HepG2 (cell line): ENCODE measurements around the gene HMGCLL1. TPM values are rescaled to one million over a fixed set of nuclear protein-coding genes. Genes with fewer than 3 reads are reported as not detected.

ENCODE experiments used
- CREB1 ChIP-seq, 2 experiments: fragments of 450-650 bp in 1 of 2; IDR thresholded peaks; 2 replicates each; pipeline ENCODE4 v1.6.1; 2016 to 2017; ENCODE audit warnings: control low read depth in 1 of 2, mild to moderate bottlenecking in 1 of 2, missing compliant biosample characterization in 1 of 2, missing genetic modification characterization in 1 of 2
- MLLT10 ChIP-seq: sonication (generic); formaldehyde crosslinking; IDR thresholded peaks from 2 replicates; pipeline ENCODE4 v1.4.0; 2020; ENCODE audit warnings: missing genetic modification reagents
- POLR2A ChIP-seq, 2 experiments: IDR thresholded peaks; 2 replicates each; pipeline ENCODE4 v1.6.1; 2011; ENCODE audit warnings: low read depth in 2 of 2, low read length in 2 of 2, mild to moderate bottlenecking in 1 of 2, moderate library complexity in 1 of 2; ENCODE audit not compliant: insufficient read depth in 1 of 2
- RBFOX2 ChIP-seq: fragments of 200-400 bp; formaldehyde crosslinking; IDR thresholded peaks from 2 replicates; pipeline ENCODE4 v1.6.1; 2017; ENCODE audit warnings: low read depth, mild to moderate bottlenecking, low read length
- RXRB ChIP-seq: IDR thresholded peaks from 2 replicates; pipeline ENCODE4 v1.6.1; 2016; ENCODE audit warnings: borderline replicate concordance, missing genetic modification reagents, missing compliant biosample characterization
- SYNCRIP ChIP-seq: fragments of 200-400 bp; formaldehyde crosslinking; IDR thresholded peaks from 2 replicates; pipeline ENCODE4 v1.6.1; 2018; ENCODE audit warnings: mild to moderate bottlenecking, low read depth, low read length; ENCODE audit not compliant: insufficient read depth
- ZMYM3 ChIP-seq: sonication (generic); formaldehyde crosslinking; IDR thresholded peaks from 2 replicates; pipeline ENCODE4 v1.5.1; 2020; ENCODE audit warnings: mild to moderate bottlenecking, missing genetic modification reagents
- ZNF569 ChIP-seq: sonication (generic); formaldehyde crosslinking; IDR thresholded peaks from 2 replicates; pipeline ENCODE4 v1.5.0; 2020; ENCODE audit warnings: mild to moderate bottlenecking, missing genetic modification reagents, moderate library complexity, borderline replicate concordance
- ZNF7 ChIP-seq: IDR thresholded peaks from 2 replicates; pipeline ENCODE4 v1.6.1; 2016; ENCODE audit warnings: missing biosample characterization, missing genetic modification reagents
- polyA plus RNA-seq, 8 experiments: library from polyadenylated mRNA; depleted of rRNA in 3 of 8; stranded (reverse) in 7 of 8; unstranded in 1 of 8; fragments of >200 nt; fragmentation: Illumina TruSeq in 4 of 8; extraction: Trizol in 4 of 8; gene quantifications; 2 replicates each; pipeline versions ENCODE4 v1.2.1 to v1.2.3, GENCODE V29; 2011 to 2016; ENCODE audit warnings: low read depth in 4 of 8, missing spikeins in 1 of 8, mixed read lengths in 1 of 8; ENCODE audit not compliant: insufficient read depth in 1 of 8
- total RNA-seq, 5 experiments: library from RNA; depleted of rRNA; stranded (reverse); fragments of >200 nt; fragmentation: Illumina TruSeq; extraction: Trizol; gene quantifications; 2 replicates each; pipeline ENCODE4 v1.2.3, GENCODE V29; 2016; ENCODE audit warnings: low read depth in 1 of 5
- TF ChIP-seq, protein P1 (sequence below): sonication (generic); formaldehyde crosslinking; IDR thresholded peaks from 2 replicates; pipeline ENCODE4 v1.4.0; 2020; ENCODE audit warnings: mild to moderate bottlenecking, missing genetic modification reagents
- TF ChIP-seq, protein P2 (sequence below), 2 experiments: IDR thresholded peaks; 2 replicates each; pipeline ENCODE4 v1.6.1; 2011 to 2012; ENCODE audit warnings: low read length in 2 of 2, borderline replicate concordance in 1 of 2, low read depth in 1 of 2, mild to moderate bottlenecking in 1 of 2, moderate library complexity in 1 of 2

Gene HMGCLL1
- total and polyA plus RNA-seq, 2 of the 13 experiments (the other 11 are each of a cell fraction or from before 2014, with no cell fraction given): not detected

DNA sequence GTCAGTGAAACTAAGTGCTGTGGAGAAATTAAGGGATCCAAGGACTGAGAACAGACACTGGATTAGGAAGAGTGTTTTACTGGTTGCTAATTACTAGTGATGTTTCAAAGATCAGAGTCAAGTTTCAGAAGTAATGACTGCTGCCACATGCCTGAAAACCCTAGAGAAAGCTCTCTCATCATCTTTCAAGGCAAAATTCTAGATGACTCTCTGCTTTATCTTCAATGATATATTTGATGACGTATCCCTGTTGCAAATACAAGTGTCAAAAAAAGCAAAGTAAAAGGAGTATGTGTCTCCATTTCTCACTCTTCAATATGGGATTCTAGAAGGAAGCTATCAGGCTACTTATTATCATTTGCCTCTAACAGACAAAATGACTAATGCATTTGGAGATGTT, 38.0 kb downstream of the HMGCLL1 start (continued):
- TF ChIP-seq, protein P1, sequence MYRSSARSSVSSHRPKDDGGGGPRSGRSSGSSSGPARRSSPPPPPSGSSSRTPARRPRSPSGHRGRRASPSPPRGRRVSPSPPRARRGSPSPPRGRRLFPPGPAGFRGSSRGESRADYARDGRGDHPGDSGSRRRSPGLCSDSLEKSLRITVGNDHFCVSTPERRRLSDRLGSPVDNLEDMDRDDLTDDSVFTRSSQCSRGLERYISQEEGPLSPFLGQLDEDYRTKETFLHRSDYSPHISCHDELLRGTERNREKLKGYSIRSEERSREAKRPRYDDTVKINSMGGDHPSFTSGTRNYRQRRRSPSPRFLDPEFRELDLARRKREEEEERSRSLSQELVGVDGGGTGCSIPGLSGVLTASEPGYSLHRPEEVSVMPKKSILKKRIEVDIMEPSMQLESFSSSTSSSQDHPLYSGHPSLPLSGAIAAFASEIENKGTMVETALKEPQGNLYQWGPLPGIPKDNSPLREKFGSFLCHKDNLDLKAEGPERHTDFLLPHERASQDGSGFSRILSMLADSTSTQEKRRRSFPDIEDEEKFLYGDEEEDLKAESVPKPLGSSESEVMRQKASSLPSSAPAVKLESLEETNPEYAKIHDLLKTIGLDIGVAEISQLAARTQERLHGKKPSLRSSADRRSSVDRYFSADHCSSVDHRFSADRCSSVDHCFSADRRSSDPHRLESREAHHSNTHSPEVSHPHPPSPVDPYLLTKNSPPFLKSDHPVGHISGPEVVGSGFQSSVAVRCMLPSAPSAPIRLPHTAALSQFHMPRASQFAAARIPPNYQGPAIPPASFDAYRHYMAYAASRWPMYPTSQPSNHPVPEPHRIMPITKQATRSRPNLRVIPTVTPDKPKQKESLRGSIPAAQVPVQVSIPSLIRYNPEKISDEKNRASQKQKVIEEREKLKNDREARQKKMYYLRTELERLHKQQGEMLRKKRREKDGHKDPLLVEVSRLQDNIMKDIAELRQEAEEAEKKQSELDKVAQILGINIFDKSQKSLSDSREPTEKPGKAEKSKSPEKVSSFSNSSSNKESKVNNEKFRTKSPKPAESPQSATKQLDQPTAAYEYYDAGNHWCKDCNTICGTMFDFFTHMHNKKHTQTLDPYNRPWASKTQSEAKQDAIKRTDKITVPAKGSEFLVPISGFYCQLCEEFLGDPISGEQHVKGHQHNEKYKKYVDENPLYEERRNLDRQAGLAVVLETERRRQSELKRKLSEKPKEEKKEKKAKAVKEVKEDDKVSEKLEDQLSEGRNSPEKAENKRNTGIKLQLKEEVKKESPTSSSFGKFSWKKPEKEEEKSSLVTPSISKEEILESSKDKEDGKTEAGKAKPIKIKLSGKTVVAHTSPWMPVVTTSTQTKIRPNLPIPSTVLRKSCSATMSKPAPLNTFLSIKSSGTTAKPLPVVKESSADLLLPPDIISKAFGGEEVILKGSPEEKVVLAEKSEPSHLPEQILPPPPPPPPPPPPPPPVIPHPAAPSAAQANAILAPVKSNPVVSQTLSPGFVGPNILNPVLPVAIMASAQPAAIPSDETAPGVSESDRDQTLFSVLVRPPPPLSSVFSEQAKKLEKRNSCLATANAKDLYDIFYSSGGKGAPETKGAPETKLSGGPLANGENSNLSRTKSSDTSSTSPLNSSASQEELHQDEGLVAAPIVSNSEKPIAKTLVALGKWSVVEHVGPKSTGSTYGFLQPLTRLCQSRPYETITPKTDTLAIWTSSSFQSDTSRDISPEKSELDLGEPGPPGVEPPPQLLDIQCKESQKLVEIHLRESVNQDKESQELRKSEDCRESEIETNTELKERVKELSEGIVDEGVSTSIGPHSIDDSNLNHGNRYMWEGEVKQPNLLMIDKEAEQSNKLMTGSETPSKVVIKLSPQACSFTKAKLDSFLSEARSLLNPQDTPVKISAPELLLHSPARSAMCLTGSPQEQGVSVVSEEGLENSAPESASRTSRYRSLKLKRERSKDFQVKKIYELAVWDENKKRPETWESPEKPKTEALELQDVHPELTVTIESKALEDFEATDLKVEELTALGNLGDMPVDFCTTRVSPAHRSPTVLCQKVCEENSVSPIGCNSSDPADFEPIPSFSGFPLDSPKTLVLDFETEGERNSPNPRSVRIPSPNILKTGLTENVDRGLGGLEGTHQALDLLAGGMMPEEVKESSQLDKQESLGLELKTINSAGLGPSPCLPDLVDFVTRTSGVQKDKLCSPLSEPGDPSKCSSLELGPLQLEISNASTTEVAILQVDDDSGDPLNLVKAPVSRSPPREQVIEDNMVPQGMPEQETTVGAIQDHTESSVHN: no peak
- TF ChIP-seq ZMYM3: no peak
- TF ChIP-seq ZNF569 (CRISPR knock-in tag): no peak
- no peak for TF ChIP-seq RXRB (CRISPR knock-in tag)
- TF ChIP-seq, protein P2, sequence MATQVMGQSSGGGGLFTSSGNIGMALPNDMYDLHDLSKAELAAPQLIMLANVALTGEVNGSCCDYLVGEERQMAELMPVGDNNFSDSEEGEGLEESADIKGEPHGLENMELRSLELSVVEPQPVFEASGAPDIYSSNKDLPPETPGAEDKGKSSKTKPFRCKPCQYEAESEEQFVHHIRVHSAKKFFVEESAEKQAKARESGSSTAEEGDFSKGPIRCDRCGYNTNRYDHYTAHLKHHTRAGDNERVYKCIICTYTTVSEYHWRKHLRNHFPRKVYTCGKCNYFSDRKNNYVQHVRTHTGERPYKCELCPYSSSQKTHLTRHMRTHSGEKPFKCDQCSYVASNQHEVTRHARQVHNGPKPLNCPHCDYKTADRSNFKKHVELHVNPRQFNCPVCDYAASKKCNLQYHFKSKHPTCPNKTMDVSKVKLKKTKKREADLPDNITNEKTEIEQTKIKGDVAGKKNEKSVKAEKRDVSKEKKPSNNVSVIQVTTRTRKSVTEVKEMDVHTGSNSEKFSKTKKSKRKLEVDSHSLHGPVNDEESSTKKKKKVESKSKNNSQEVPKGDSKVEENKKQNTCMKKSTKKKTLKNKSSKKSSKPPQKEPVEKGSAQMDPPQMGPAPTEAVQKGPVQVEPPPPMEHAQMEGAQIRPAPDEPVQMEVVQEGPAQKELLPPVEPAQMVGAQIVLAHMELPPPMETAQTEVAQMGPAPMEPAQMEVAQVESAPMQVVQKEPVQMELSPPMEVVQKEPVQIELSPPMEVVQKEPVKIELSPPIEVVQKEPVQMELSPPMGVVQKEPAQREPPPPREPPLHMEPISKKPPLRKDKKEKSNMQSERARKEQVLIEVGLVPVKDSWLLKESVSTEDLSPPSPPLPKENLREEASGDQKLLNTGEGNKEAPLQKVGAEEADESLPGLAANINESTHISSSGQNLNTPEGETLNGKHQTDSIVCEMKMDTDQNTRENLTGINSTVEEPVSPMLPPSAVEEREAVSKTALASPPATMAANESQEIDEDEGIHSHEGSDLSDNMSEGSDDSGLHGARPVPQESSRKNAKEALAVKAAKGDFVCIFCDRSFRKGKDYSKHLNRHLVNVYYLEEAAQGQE (IDR thresholded peaks at IDR 0.05; ENCODE audit: borderline replicate concordance in 1 of 2, low read depth in 1 of 2, low read length in 2 of 2): no peak
- TF ChIP-seq SYNCRIP: no peak
- TF ChIP-seq RBFOX2: no peak
- TF ChIP-seq POLR2A (IDR thresholded peaks at IDR 0.05; ENCODE audit: insufficient read depth in 1 of 2, low read depth in 2 of 2, low read length in 2 of 2): no peak
- TF ChIP-seq ZNF7 (CRISPR knock-in tag): no peak
- TF ChIP-seq CREB1 (IDR thresholded peaks at IDR 0.05): peak; percentile 81
- no peak for TF ChIP-seq CREB1 (CRISPR knock-in tag; IDR thresholded peaks at IDR 0.05)
- TF ChIP-seq MLLT10 (CRISPR knock-in tag): no peak
